H1 (cell line): ENCODE results near the gene KCNQ1. TPM values are rescaled to one million over a fixed set of nuclear protein-coding genes. Genes with fewer than 3 reads are reported as not detected.

Source experiments
- CTCF ChIA-PET: fragments of 300-600 bp; sonication (Branson Sonifier 250); formaldehyde crosslinking; loops from one replicate; lab custom pipeline; 2021; ENCODE audit not compliant: partially characterized antibody; lab: Charles Lee
- POLR2A ChIA-PET: fragments of 300-600 bp; sonication (Branson Sonifier 250); formaldehyde crosslinking; loops from one replicate; lab custom pipeline; 2021; ENCODE audit warnings: inconsistent platforms; ENCODE audit not compliant: partially characterized antibody; lab: Charles Lee
- DNase-seq, 2 experiments: peaks; one replicate each; pipeline versions ENCODE4 v3.0.0 to v3.0.0-alpha.2; 2010 to 2022; ENCODE audit warnings: low spot score in 2 of 2, low read depth in 1 of 2, mixed read lengths in 1 of 2
- FAIRE-seq: peaks from 2 replicates; lab custom pipeline; 2011; peaks lifted over from hg19 to GRCh38; lab: Jason Lieb, UNC
- H2AFZ ChIP-seq: 2 replicates; pipeline ENCODE4 v1.8.1; 2012; ENCODE audit warnings: low read length, inconsistent platforms
- H2AK5ac ChIP-seq: 2 replicates; pipeline ENCODE4 v1.6.1; 2013; ENCODE audit warnings: low read depth, low read length
- H2BK120ac ChIP-seq: replicated peaks from 2 replicates; pipeline ENCODE3; 2013; ENCODE audit warnings: low read depth, low read length, inconsistent platforms
- H2BK12ac ChIP-seq: 2 replicates; pipeline ENCODE4 v1.6.1; 2013; ENCODE audit warnings: low read depth, low read length
- H2BK15ac ChIP-seq: 2 replicates; pipeline ENCODE4 v1.6.1; 2013; ENCODE audit warnings: low read length
- H2BK20ac ChIP-seq: 2 replicates; pipeline ENCODE4 v1.6.1; 2013; ENCODE audit warnings: low read length
- H2BK5ac ChIP-seq: 2 replicates; pipeline ENCODE4 v1.6.1; 2013; ENCODE audit warnings: low read depth, low read length
- H3K14ac ChIP-seq: 2 replicates; pipeline ENCODE4 v1.6.1; 2013; ENCODE audit warnings: inconsistent platforms; ENCODE audit not compliant: insufficient read length
- H3K18ac ChIP-seq: 2 replicates; pipeline ENCODE4 v1.6.1; 2013; ENCODE audit warnings: low read length; ENCODE audit errors: extremely low read depth
- H3K23ac ChIP-seq: 2 replicates; pipeline ENCODE4 v1.6.1; 2013; ENCODE audit warnings: inconsistent platforms; ENCODE audit not compliant: insufficient read length
- H3K23me2 ChIP-seq: 2 replicates; pipeline ENCODE4 v1.6.1; 2013; ENCODE audit warnings: low read depth, low read length
- H3K27ac ChIP-seq: 2 replicates; pipeline ENCODE4 v1.6.1; 2011; ENCODE audit warnings: low read depth, low read length, inconsistent platforms
- H3K27me3 ChIP-seq, 4 experiments: replicated peaks in 1 of 4; 1 replicate in 1 of 4; 2 replicates in 3 of 4; pipeline versions ENCODE4 v1.6.1 to v1.8.1; 2011 to 2013; ENCODE audit warnings: low read length in 3 of 4, mild to moderate bottlenecking in 3 of 4, inconsistent platforms in 2 of 4, mixed read lengths in 2 of 4, moderate library complexity in 1 of 4; ENCODE audit not compliant: control insufficient read depth in 3 of 4, insufficient read depth in 3 of 4; ENCODE audit errors: extremely low read depth in 1 of 4
- H3K36me3 ChIP-seq, 4 experiments: 2 replicates each; pipeline versions ENCODE4 v1.6.1 to v1.8.1; 2011 to 2013; ENCODE audit warnings: mild to moderate bottlenecking in 4 of 4, low read length in 3 of 4, moderate library complexity in 2 of 4, control low read depth in 1 of 4, inconsistent platforms in 1 of 4; ENCODE audit not compliant: insufficient read depth in 4 of 4, control insufficient read depth in 2 of 4
- H3K4ac ChIP-seq: replicated peaks from 2 replicates; pipeline ENCODE3; 2013; ENCODE audit warnings: low read length, low read depth, mixed read lengths, inconsistent platforms; ENCODE audit not compliant: insufficient read length
- H3K4me1 ChIP-seq, 4 experiments: replicated peaks in 1 of 4; 1 replicate in 1 of 4; 2 replicates in 3 of 4; pipeline versions ENCODE4 v1.6.1 to v1.8.1; 2011 to 2013; ENCODE audit warnings: low read length in 3 of 4, inconsistent platforms in 2 of 4, mixed read lengths in 1 of 4; ENCODE audit not compliant: insufficient read depth in 4 of 4, control insufficient read depth in 3 of 4
- H3K4me2 ChIP-seq, 2 experiments: 2 replicates each; pipeline versions ENCODE4 v1.6.1 to v1.8.1; 2011 to 2013; ENCODE audit warnings: low read depth in 2 of 2, low read length in 2 of 2, control low read depth in 1 of 2, inconsistent platforms in 1 of 2, mild to moderate bottlenecking in 1 of 2; ENCODE audit not compliant: insufficient read depth in 1 of 2
- H3K4me3 ChIP-seq, 4 experiments: fragments of 200-600, 300-600 bp in 1 of 4; sonication (generic), shearing (Covaris generic), sonication (Bioruptor Twin) in 1 of 4; 2 replicates each; pipeline versions ENCODE4 v1.5.1 to v1.8.1; 2011 to 2016; ENCODE audit warnings: low read length in 4 of 4, low read depth in 3 of 4, control low read depth in 2 of 4, inconsistent platforms in 2 of 4, mild to moderate bottlenecking in 2 of 4, mixed read lengths in 1 of 4, moderate library complexity in 1 of 4; ENCODE audit not compliant: insufficient read depth in 2 of 4; ENCODE audit errors: extremely low read depth in 1 of 4
- H3K56ac ChIP-seq: replicated peaks from 2 replicates; pipeline ENCODE3; 2013; ENCODE audit warnings: low read depth, mild to moderate bottlenecking, mixed read lengths, low read length, inconsistent platforms; ENCODE audit not compliant: insufficient read length
- H3K79me1 ChIP-seq: 2 replicates; pipeline ENCODE4 v1.6.1; 2013; ENCODE audit warnings: low read depth, low read length, control low read depth
- H3K79me2 ChIP-seq, 2 experiments: 2 replicates each; pipeline versions ENCODE4 v1.6.1 to v1.8.1; 2012 to 2013; ENCODE audit warnings: low read length in 2 of 2, mild to moderate bottlenecking in 2 of 2, inconsistent platforms in 1 of 2; ENCODE audit not compliant: insufficient read depth in 2 of 2, control insufficient read depth in 1 of 2
- H3K9ac ChIP-seq, 4 experiments: replicated peaks in 1 of 4; 1 replicate in 1 of 4; 2 replicates in 3 of 4; pipeline versions ENCODE4 v1.6.1 to v1.8.1; 2011 to 2013; ENCODE audit warnings: low read depth in 3 of 4, low read length in 3 of 4, control low read depth in 2 of 4, mild to moderate bottlenecking in 2 of 4, moderate library complexity in 2 of 4, inconsistent platforms in 1 of 4; ENCODE audit errors: extremely low read depth in 1 of 4
- H3K9me3 ChIP-seq, 2 experiments: 2 replicates each; pipeline versions ENCODE4 v1.6.1 to v1.8.1; 2012 to 2013; ENCODE audit warnings: mild to moderate bottlenecking in 2 of 2, moderate library complexity in 2 of 2, control low read depth in 1 of 2, inconsistent platforms in 1 of 2, low read depth in 1 of 2, low read length in 1 of 2, mixed read lengths in 1 of 2; ENCODE audit not compliant: insufficient read depth in 2 of 2
- H4K20me1 ChIP-seq, 2 experiments: replicated peaks in 1 of 2; 2 replicates each; pipeline versions ENCODE3 to v1.8.1; 2011 to 2013; ENCODE audit warnings: inconsistent platforms in 2 of 2, low read length in 2 of 2, mild to moderate bottlenecking in 1 of 2; ENCODE audit not compliant: insufficient read depth in 2 of 2, control insufficient read depth in 1 of 2
- H4K5ac ChIP-seq: 2 replicates; pipeline ENCODE4 v1.6.1; 2013; ENCODE audit warnings: low read length, low read depth, mixed read lengths, inconsistent platforms; ENCODE audit not compliant: insufficient read length
- H4K8ac ChIP-seq: 2 replicates; pipeline ENCODE4 v1.8.0; 2013; ENCODE audit warnings: mild to moderate bottlenecking, moderate library complexity, low read length, inconsistent platforms; ENCODE audit not compliant: insufficient read depth; ENCODE audit errors: extremely low read depth
- H4K91ac ChIP-seq: replicated peaks from 2 replicates; pipeline ENCODE3; 2013; ENCODE audit warnings: low read length, mixed read lengths, inconsistent platforms; ENCODE audit not compliant: insufficient read length
- EZH2 ChIP-seq: fragments of 200-600 bp; sonication (generic); IDR thresholded peaks from 2 replicates; pipeline ENCODE4 v1.7.1; 2012; ENCODE audit warnings: low read depth, mild to moderate bottlenecking, moderate library complexity, low read length, inconsistent platforms; ENCODE audit not compliant: severe bottlenecking
- KDM4A ChIP-seq: IDR thresholded peaks from one replicate; pipeline ENCODE4 v1.7.1; 2012; ENCODE audit warnings: low read depth, mild to moderate bottlenecking, moderate library complexity, low read length, inconsistent platforms; ENCODE audit not compliant: severe bottlenecking
- YY1 ChIP-seq: IDR thresholded peaks from 2 replicates; pipeline ENCODE4 v1.6.1; 2011; ENCODE audit warnings: low read depth, mild to moderate bottlenecking, low read length
- WGBS, 2 experiments: shearing (Covaris generic) in 1 of 2; methylation state at CpG; one replicate each; pipeline versions ENCODE4 v1.1.6 to v1.1.7; 2013 to 2015; ENCODE audit warnings: low lambda C conversion rate in 2 of 2, mixed read lengths in 2 of 2, inconsistent platforms in 1 of 2, low coverage in 1 of 2, missing lambda C conversion rate in 1 of 2; ENCODE audit not compliant: insufficient replicate concordance in 2 of 2, insufficient coverage in 1 of 2, insufficient read length in 1 of 2; ENCODE audit errors: extremely low coverage in 1 of 2, missing lambda C conversion rate in 1 of 2; 5-methylcytosine and 5-hydroxymethylcytosine counted together
- polyA plus RNA-seq, 7 experiments: library from polyadenylated mRNA; depleted of rRNA in 3 of 7; stranded (reverse) in 5 of 7; unstranded in 2 of 7; fragments of >200 nt in 5 of 7; fragments of 200-250 nt in 2 of 7; gene quantifications; 1 replicate in 5 of 7; 2 replicates in 1 of 7; 4 replicates in 1 of 7; pipeline versions ENCODE4 v1.2.1 to v1.2.3, GENCODE V29; 2011 to 2013; ENCODE audit warnings: missing spikeins in 2 of 7, mixed read lengths in 2 of 7
- total RNA-seq: library from RNA; stranded (reverse); fragmentation: NEBNext Ultra II Directional; extraction: Animal tissue kit (Norgen Biotek cat#: 25700); gene quantifications from 2 replicates; pipeline ENCODE4 v1.2.1, GENCODE V29; 2021

Gene KCNQ1
- total and polyA plus RNA-seq, 2 of the 8 experiments (the other 6 are each of a cell fraction or from before 2014, with no cell fraction given) = 1.9 to 2.0 TPM

DNA sequence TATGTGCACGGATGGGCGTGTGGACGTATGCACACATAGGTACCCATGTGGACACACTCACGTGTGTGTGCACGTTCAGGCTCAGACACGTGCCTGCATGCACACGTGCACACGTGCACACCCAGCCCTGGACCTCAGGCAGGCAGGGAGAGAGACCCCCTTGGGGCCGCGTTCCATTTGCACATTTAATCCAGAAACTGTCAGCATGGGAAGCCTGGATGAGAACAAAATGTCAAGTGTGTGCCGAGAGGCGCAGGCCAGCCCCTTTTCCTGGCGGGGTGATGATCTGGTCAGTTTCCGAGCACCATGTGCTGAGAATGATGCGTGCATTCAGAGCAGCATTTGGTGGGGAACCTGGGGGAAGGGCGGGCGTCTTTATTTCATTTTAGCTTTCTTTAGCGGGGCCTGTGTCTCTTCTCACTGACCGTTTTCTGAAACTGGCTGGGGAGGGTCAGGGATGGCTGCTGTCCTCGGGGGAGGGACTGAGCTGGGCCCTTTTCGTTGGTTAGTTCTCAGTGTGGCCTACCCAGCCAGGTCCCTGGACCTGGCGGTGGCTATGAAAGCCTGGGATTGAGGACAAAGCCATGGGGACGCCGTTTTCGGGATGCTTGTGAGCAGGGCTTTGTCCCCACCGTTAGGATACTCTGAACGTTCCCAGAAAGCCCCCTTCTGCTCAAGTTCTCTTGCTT is 96.3 kb downstream of the KCNQ1 start:
- H3K56ac ChIP-seq = no peak overlapping the region
- no peak overlapping the region for H3K4me3 ChIP-seq
- no peak for TF ChIP-seq KDM4A
- no peak for TF ChIP-seq EZH2
- TF ChIP-seq YY1 = no peak
- no peak overlapping the region for H2BK120ac ChIP-seq
- H4K5ac ChIP-seq = no peak overlapping the region
- H2AK5ac ChIP-seq = no peak overlapping the region
- 90% methylated on average over 27 of the region's 27 CpGs; no CpG with 5 or more reads in 1 of the 2 experiments for WGBS, 2 experiments
- H3K79me2 ChIP-seq = no peaks in the 10 kb centered on the region
- no peak overlapping the region for H2AFZ ChIP-seq
- H3K23ac ChIP-seq = no peak overlapping the region
- H2BK20ac ChIP-seq = no peak overlapping the region
- H3K27ac ChIP-seq = no peak overlapping the region
- DNase-seq = no peak
- no peaks in the 10 kb centered on the region for H3K36me3 ChIP-seq
- no peak overlapping the region for H4K91ac ChIP-seq
- no peak for FAIRE-seq
- H2BK15ac ChIP-seq = 0 out of 2 replicates have a peak overlapping the region, but pooled peaks have one; percentile 40
- H3K4me1 ChIP-seq = peaks cover 0 to 3% (median 0%) of the 10 kb centered on the region in 4 experiments; a peak in 2 of 7 replicates
- no peak overlapping the region for H3K4ac ChIP-seq
- no peak overlapping the region for H2BK5ac ChIP-seq
- no peaks in the 10 kb centered on the region for H3K79me1 ChIP-seq
- H2BK12ac ChIP-seq = 0 out of 2 replicates have a peak overlapping the region, but pooled peaks have one; percentile 60
- ChIA-PET POLR2A (interaction anchor here (1.2 kb wide), 1 partner anchor 351 kb away, joined by 3 read pairs; no protein-coding TSS in a partner anchor), CTCF (interaction anchor here (0.6 to 14.3 kb wide), 5 partner anchors 9 to 455 kb away, joined by 4 to 521 read pairs (median 6); partner anchors contain the start of gene CDKN1C)
- no peak overlapping the region for H3K4me2 ChIP-seq
- H3K9me3 ChIP-seq = no peaks in the 10 kb centered on the region
- no peak overlapping the region for H3K14ac ChIP-seq
- H4K8ac ChIP-seq = peak overlapping the region; percentile 21; the same call in 1 of the 2 replicates
- peaks cover 0 to 3% of the 10 kb centered on the region in 2 experiments for H4K20me1 ChIP-seq
- H3K18ac ChIP-seq = no peak overlapping the region
- H3K9ac ChIP-seq = no peak overlapping the region
- peaks cover 1 to 59% (median 32%) of the 10 kb centered on the region in 4 experiments for H3K27me3 ChIP-seq
- no peaks in the 10 kb centered on the region for H3K23me2 ChIP-seq
